IMR-90 (cell line): ENCODE data around the gene PHB1. TPM values are rescaled to one million over a fixed set of nuclear protein-coding genes. Genes with fewer than 3 reads are reported as not detected.

Source experiments
- ATAC-seq: fragments of 200-7000 bp; cut with Tn5 transposase; 2 replicates; pipeline ENCODE4 v1.9.1; 2020; ENCODE audit warnings: low read depth, mild to moderate bottlenecking, moderate library complexity
- BruUV-seq: library from RNA; stranded (reverse); fragments of 400-500 nt; replicated peaks from 2 replicates; lab custom pipeline; 2021; lab: Mats Ljungman, UMichigan
- CTCF ChIA-PET: fragments of 300-600 bp; formaldehyde crosslinking; extraction: SDS; loops from one replicate; lab custom pipeline; 2021; ENCODE audit warnings: antibody characterized with exemption; lab: Yijun Ruan, JAX
- POLR2A ChIA-PET: fragments of 300-600 bp; sonication (Branson Sonifier 250); formaldehyde crosslinking; loops from one replicate; lab custom pipeline; 2022; ENCODE audit warnings: antibody characterized with exemption; ENCODE audit not compliant: unreplicated experiment; lab: Charles Lee
- DNase-seq: peaks from one replicate; pipeline ENCODE4 v3.0.0; 2013
- H2AFZ ChIP-seq: replicated peaks from 2 replicates; pipeline ENCODE3; 2013; ENCODE audit warnings: low read length, mild to moderate bottlenecking; ENCODE audit not compliant: poor library complexity
- H2AK5ac ChIP-seq: 2 replicates; pipeline ENCODE4 v1.6.1; 2013; ENCODE audit warnings: low read depth, low read length, inconsistent platforms
- H2AK9ac ChIP-seq: replicated peaks from 2 replicates; pipeline ENCODE3; 2013; ENCODE audit warnings: mild to moderate bottlenecking, low read depth, low read length, moderate library complexity; ENCODE audit not compliant: poor library complexity
- H2BK120ac ChIP-seq: 2 replicates; pipeline ENCODE4 v1.6.1; 2013; ENCODE audit warnings: low read depth, low read length, inconsistent platforms
- H2BK15ac ChIP-seq: 3 replicates; pipeline ENCODE4 v1.6.1; 2013; ENCODE audit warnings: low read depth, low read length, inconsistent platforms
- H2BK20ac ChIP-seq: 2 replicates; pipeline ENCODE4 v1.6.1; 2013; ENCODE audit warnings: low read depth, mild to moderate bottlenecking, inconsistent platforms, low read length, moderate library complexity
- H2BK5ac ChIP-seq: 2 replicates; pipeline ENCODE4 v1.6.1; 2013; ENCODE audit warnings: mild to moderate bottlenecking, low read depth, low read length, inconsistent platforms; ENCODE audit not compliant: poor library complexity, severe bottlenecking
- H3K14ac ChIP-seq: replicated peaks from 2 replicates; pipeline ENCODE4 v1.6.1; 2013; ENCODE audit warnings: low read depth, low read length, inconsistent platforms
- H3K18ac ChIP-seq: 2 replicates; pipeline ENCODE4 v1.6.1; 2013; ENCODE audit warnings: low read depth, low read length, control low read depth
- H3K23ac ChIP-seq: 2 replicates; pipeline ENCODE4 v1.6.1; 2013; ENCODE audit warnings: low read depth, low read length, inconsistent platforms
- H3K27ac ChIP-seq: 2 replicates; pipeline ENCODE4 v1.5.1; 2013; ENCODE audit warnings: mild to moderate bottlenecking, control low read depth, low read length; ENCODE audit not compliant: insufficient read depth
- H3K27me3 ChIP-seq: 2 replicates; pipeline ENCODE4 v1.6.1; 2013; ENCODE audit warnings: low read length; ENCODE audit not compliant: control insufficient read depth, insufficient read depth
- H3K36me3 ChIP-seq: 2 replicates; pipeline ENCODE4 v1.6.1; 2013; ENCODE audit warnings: low read length, mixed read lengths; ENCODE audit not compliant: control insufficient read depth, insufficient read depth
- H3K4ac ChIP-seq: 2 replicates; pipeline ENCODE4 v1.6.1; 2013; ENCODE audit warnings: low read depth, low read length, inconsistent platforms
- H3K4me1 ChIP-seq: 2 replicates; pipeline ENCODE4 v1.6.1; 2013; ENCODE audit warnings: low read length, mixed read lengths; ENCODE audit not compliant: control insufficient read depth, insufficient read depth
- H3K4me2 ChIP-seq: 2 replicates; pipeline ENCODE4 v1.6.1; 2013; ENCODE audit warnings: low read depth, mild to moderate bottlenecking, control low read depth, low read length, moderate library complexity
- H3K4me3 ChIP-seq: 2 replicates; pipeline ENCODE4 v1.5.1; 2013; ENCODE audit warnings: low read depth, mild to moderate bottlenecking, control low read depth, low read length, moderate library complexity; ENCODE audit not compliant: insufficient read depth
- H3K56ac ChIP-seq: 2 replicates; pipeline ENCODE4 v1.6.1; 2013; ENCODE audit warnings: low read length, inconsistent platforms; ENCODE audit not compliant: insufficient read depth; ENCODE audit errors: extremely low read depth
- H3K79me1 ChIP-seq, 2 experiments: 2 replicates each; pipeline ENCODE4 v1.6.1; 2013; ENCODE audit warnings: low read length in 2 of 2, inconsistent platforms in 1 of 2, low read depth in 1 of 2
- H3K9ac ChIP-seq: 2 replicates; pipeline ENCODE4 v1.6.1; 2013; ENCODE audit warnings: low read depth, low read length, control low read depth
- H3K9me1 ChIP-seq: 2 replicates; pipeline ENCODE4 v1.6.1; 2013; ENCODE audit warnings: low read length, inconsistent platforms; ENCODE audit not compliant: insufficient read depth
- H3K9me3 ChIP-seq: 2 replicates; pipeline ENCODE4 v1.6.1; 2013; ENCODE audit warnings: low read length; ENCODE audit not compliant: control insufficient read depth, insufficient read depth
- H4K20me1 ChIP-seq: 2 replicates; pipeline ENCODE4 v1.6.1; 2013; ENCODE audit warnings: low read length, inconsistent platforms; ENCODE audit not compliant: insufficient read depth
- H4K5ac ChIP-seq: 2 replicates; pipeline ENCODE4 v1.6.1; 2013; ENCODE audit warnings: mild to moderate bottlenecking, low read depth, low read length, control low read depth
- H4K8ac ChIP-seq, 2 experiments: 2 replicates each; pipeline ENCODE4 v1.6.1; 2013; ENCODE audit warnings: low read depth in 2 of 2, low read length in 2 of 2, control low read depth in 1 of 2, inconsistent platforms in 1 of 2
- H4K91ac ChIP-seq: 2 replicates; pipeline ENCODE4 v1.6.1; 2013; ENCODE audit warnings: low read depth, low read length, inconsistent platforms; ENCODE audit not compliant: insufficient read depth
- BHLHE40 ChIP-seq: fragments of 150-350 bp; IDR thresholded peaks from 2 replicates; pipeline ENCODE4 v1.6.1; 2016; ENCODE audit warnings: mild to moderate bottlenecking, low read depth, low read length
- CEBPB ChIP-seq: IDR thresholded peaks from 2 replicates; pipeline ENCODE4 v1.6.1; 2012; ENCODE audit warnings: low read depth, low read length, improper control_type of control experiment
- CHD1 ChIP-seq: IDR thresholded peaks from 2 replicates; pipeline ENCODE4 v1.6.1; 2012; ENCODE audit warnings: low read depth, low read length, improper control_type of control experiment
- ELK1 ChIP-seq: fragments of 150-350 bp; IDR thresholded peaks from 2 replicates; pipeline ENCODE4 v1.6.1; 2016; ENCODE audit warnings: low read depth, mild to moderate bottlenecking, low read length, moderate library complexity, borderline replicate concordance
- FOS ChIP-seq: fragments of 150-350 bp; IDR thresholded peaks from 2 replicates; pipeline ENCODE4 v1.6.1; 2016; ENCODE audit warnings: low read depth, low read length
- MAFK ChIP-seq: IDR thresholded peaks from 2 replicates; pipeline ENCODE4 v1.6.1; 2012; ENCODE audit warnings: low read depth, low read length, improper control_type of control experiment
- MAZ ChIP-seq: IDR thresholded peaks from 2 replicates; pipeline ENCODE4 v1.6.1; 2012; ENCODE audit warnings: low read depth, mild to moderate bottlenecking, low read length, improper control_type of control experiment, moderate library complexity, borderline replicate concordance
- MXI1 ChIP-seq: IDR thresholded peaks from 2 replicates; pipeline ENCODE4 v1.6.1; 2012; ENCODE audit warnings: low read depth, mild to moderate bottlenecking, low read length, moderate library complexity, borderline replicate concordance
- NFE2L2 ChIP-seq: fragments of 150-350 bp; IDR thresholded peaks from 2 replicates; pipeline ENCODE4 v1.6.1; 2016; ENCODE audit warnings: low read depth, mild to moderate bottlenecking, low read length
- POLR2A ChIP-seq: IDR thresholded peaks from 2 replicates; pipeline ENCODE4 v1.6.1; 2012; ENCODE audit warnings: mild to moderate bottlenecking, low read depth, low read length
- RAD21 ChIP-seq: IDR thresholded peaks from 2 replicates; pipeline ENCODE4 v1.6.1; 2012; ENCODE audit warnings: low read length, improper control_type of control experiment
- RCOR1 ChIP-seq: IDR thresholded peaks from 2 replicates; pipeline ENCODE4 v1.6.1; 2012; ENCODE audit warnings: mild to moderate bottlenecking, low read length, improper control_type of control experiment; ENCODE audit not compliant: insufficient replicate concordance
- RFX5 ChIP-seq: IDR thresholded peaks from 2 replicates; pipeline ENCODE4 v1.8.0; 2012; ENCODE audit warnings: low read depth, mild to moderate bottlenecking, low read length, moderate library complexity
- SMC3 ChIP-seq: fragments of 150-350 bp; IDR thresholded peaks from 2 replicates; pipeline ENCODE4 v1.6.1; 2016; ENCODE audit warnings: low read depth, mild to moderate bottlenecking, antibody characterized with exemption, low read length, moderate library complexity
- WGBS, 2 experiments: methylation state at CpG; one replicate each; pipeline versions ENCODE4 v1.1.5 to v1.1.7; 2013; ENCODE audit warnings: missing lambda C conversion rate in 2 of 2; ENCODE audit not compliant: insufficient read length in 1 of 2; ENCODE audit errors: extremely low coverage in 2 of 2; 5-methylcytosine and 5-hydroxymethylcytosine counted together
- dilution Hi-C: fragments of 300-500 bp; cut with HindIII; formaldehyde crosslinking; loops from one replicate; pipeline ENCODE4 v1.14.3; 2018; ENCODE audit warnings: low sequenced_read_pairs; ENCODE audit not compliant: unreplicated experiment
- in situ Hi-C: fragments of 300-500 bp; cut with MboI; formaldehyde crosslinking; loops from 3 replicates; pipeline ENCODE4 v1.14.3; 2019; ENCODE audit warnings: low sequenced_read_pairs, inconsistent platforms, mixed read lengths
- intact Hi-C: fragments of 100-400 bp; cut with micrococcal nuclease; formaldehyde crosslinking; loops from 2 replicates; pipeline ENCODE4 v1.10.0; 2022
- polyA plus RNA-seq, 3 experiments: library from polyadenylated mRNA; depleted of rRNA; stranded (reverse); fragments of >200 nt; gene quantifications; 2 replicates each; pipeline ENCODE4 v1.2.3, GENCODE V29; 2012; ENCODE audit warnings: low replicate concordance in 1 of 3
- total RNA-seq: library from RNA; depleted of rRNA; stranded (reverse); fragments of >200 nt; gene quantifications from 2 replicates; pipeline ENCODE4 v1.2.3, GENCODE V29; 2012
- TF ChIP-seq, protein P1 (sequence below): conservative IDR thresholded peaks from 2 replicates; pipeline ENCODE4 v1.5.1; 2012; ENCODE audit warnings: mild to moderate bottlenecking, low read depth, low read length, improper control_type of control experiment

Gene PHB1
- total and polyA plus RNA-seq, 2 of the 4 experiments (the other 2 are of a cell fraction), result 283 to 294 TPM

DNA sequence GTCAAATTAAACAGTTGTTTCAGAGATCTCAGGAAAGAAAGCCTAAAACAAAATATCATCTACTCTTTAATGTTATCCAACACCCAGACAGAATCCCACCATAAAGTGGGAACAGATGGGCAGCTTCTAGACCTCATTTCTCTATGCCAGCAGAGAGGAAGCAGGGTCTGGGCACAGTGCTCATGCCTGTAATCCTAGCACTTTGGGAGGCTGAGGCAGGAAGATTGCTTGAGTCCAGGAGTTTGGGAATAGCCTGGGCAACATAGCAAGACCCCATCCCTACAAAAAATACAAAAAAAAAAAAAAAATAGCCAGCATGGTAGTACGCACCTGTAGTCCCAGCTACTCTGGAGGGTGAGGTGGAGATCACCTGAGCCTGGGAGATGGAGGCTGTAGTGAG is 39.1 kb downstream of the PHB1 start:
- Histone ChIP-seq H2AK5ac (no peak overlapping the region), H3K23ac (no peak overlapping the region), H2BK15ac (no peak overlapping the region), H2BK5ac (no peak overlapping the region), H3K14ac (no peak overlapping the region), H3K9me3 (no peaks in the 10 kb centered on the region), H3K4me2 (no peak overlapping the region), H3K18ac (no peak overlapping the region), H3K27ac (no peak overlapping the region), H4K5ac (no peak overlapping the region), H3K27me3 (peaks cover 4% of the 10 kb centered on the region; the same call in 1 of the 2 replicates), H3K9me1 (no peaks in the 10 kb centered on the region), H3K4me3 (no peak overlapping the region), H2AK9ac (no peak overlapping the region), H3K79me1 (no peaks in the 10 kb centered on the region), H2BK20ac (no peak overlapping the region), H3K36me3 (no peaks in the 10 kb centered on the region), H3K4me1 (no peaks in the 10 kb centered on the region; the same call in 1 of the 2 replicates), H3K56ac (no peak overlapping the region), H4K20me1 (no peaks in the 10 kb centered on the region), H3K9ac (no peak overlapping the region), H2BK120ac (no peak overlapping the region), H2AFZ (no peak overlapping the region), H4K8ac (no peak overlapping the region), H3K4ac (no peak overlapping the region), H4K91ac (no peak overlapping the region)
- ChIA-PET CTCF (no interaction called here), POLR2A (no interaction called here)
- DNase-seq, result no peak
- dilution Hi-C loops, result no loop called here
- no peak for ATAC-seq
- no TSS peak for BruUV-seq
- no CpG with 5 or more reads among the region's 1 CpG for WGBS, 2 experiments
- in situ Hi-C loops, result no loop called here
- TF ChIP-seq CEBPB (no peak), CHD1 (no peak), NFE2L2 (no peak), MAFK (no peak), RCOR1 (no peak), BHLHE40 (no peak), FOS (no peak), RFX5 (no peak), RAD21 (no peak), SMC3 (no peak), ELK1 (no peak), MAZ (no peak), MXI1 (no peak), POLR2A (no peak)
- TF ChIP-seq, protein P1, sequence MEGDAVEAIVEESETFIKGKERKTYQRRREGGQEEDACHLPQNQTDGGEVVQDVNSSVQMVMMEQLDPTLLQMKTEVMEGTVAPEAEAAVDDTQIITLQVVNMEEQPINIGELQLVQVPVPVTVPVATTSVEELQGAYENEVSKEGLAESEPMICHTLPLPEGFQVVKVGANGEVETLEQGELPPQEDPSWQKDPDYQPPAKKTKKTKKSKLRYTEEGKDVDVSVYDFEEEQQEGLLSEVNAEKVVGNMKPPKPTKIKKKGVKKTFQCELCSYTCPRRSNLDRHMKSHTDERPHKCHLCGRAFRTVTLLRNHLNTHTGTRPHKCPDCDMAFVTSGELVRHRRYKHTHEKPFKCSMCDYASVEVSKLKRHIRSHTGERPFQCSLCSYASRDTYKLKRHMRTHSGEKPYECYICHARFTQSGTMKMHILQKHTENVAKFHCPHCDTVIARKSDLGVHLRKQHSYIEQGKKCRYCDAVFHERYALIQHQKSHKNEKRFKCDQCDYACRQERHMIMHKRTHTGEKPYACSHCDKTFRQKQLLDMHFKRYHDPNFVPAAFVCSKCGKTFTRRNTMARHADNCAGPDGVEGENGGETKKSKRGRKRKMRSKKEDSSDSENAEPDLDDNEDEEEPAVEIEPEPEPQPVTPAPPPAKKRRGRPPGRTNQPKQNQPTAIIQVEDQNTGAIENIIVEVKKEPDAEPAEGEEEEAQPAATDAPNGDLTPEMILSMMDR, result no peak
- intact Hi-C loops, result no loop called here
